CD4-positive, alpha-beta T cell (primary cell): Measurements from ENCODE around the gene NDUFB8. TPM values are rescaled to one million over a fixed set of nuclear protein-coding genes. Genes with fewer than 3 reads are reported as not detected.

Source experiments
- ATAC-seq: fragments of 200-7000 bp; cut with Tn5 transposase; one replicate; pipeline ENCODE4 v1.10.0; 2022; ENCODE audit warnings: mild to moderate bottlenecking; ENCODE audit not compliant: poor library complexity
- CTCF ChIA-PET: fragments of 350-600 bp; sonication (Branson Sonifier 250); formaldehyde crosslinking; loops from one replicate; lab custom pipeline; 2021; ENCODE audit warnings: antibody characterized with exemption, inconsistent platforms; lab: Charles Lee
- POLR2A ChIA-PET: fragments of 350-600 bp; sonication (Branson Sonifier 250); formaldehyde crosslinking; loops from one replicate; lab custom pipeline; 2021; ENCODE audit warnings: antibody characterized with exemption, inconsistent platforms; lab: Charles Lee
- DNase-seq, 14 experiments: peaks; one replicate each; pipeline ENCODE4 v3.0.0-alpha.2; 2013 to 2020; ENCODE audit warnings: mixed read lengths in 2 of 14
- H3K27ac ChIP-seq, 2 donors: one replicate each; pipeline versions ENCODE4 v1.5.1 to v1.7.0; 2013; ENCODE audit warnings: low read length in 2 of 2, low read depth in 1 of 2, mild to moderate bottlenecking in 1 of 2
- H3K27me3 ChIP-seq, 2 experiments: 1 replicate in 1 of 2; 2 replicates in 1 of 2; pipeline versions ENCODE4 v1.6.1 to v1.7.0; 2013; ENCODE audit warnings: low read length in 2 of 2, control low read depth in 1 of 2, mild to moderate bottlenecking in 1 of 2, moderate library complexity in 1 of 2; ENCODE audit not compliant: insufficient read depth in 2 of 2, control insufficient read depth in 1 of 2
- H3K36me3 ChIP-seq: one replicate; pipeline ENCODE4 v1.6.1; 2013; ENCODE audit warnings: low read length, control low read depth; ENCODE audit not compliant: insufficient read depth
- H3K4me1 ChIP-seq: one replicate; pipeline ENCODE4 v1.6.1; 2013; ENCODE audit warnings: low read length, control low read depth; ENCODE audit not compliant: insufficient read depth
- H3K4me3 ChIP-seq: one replicate; pipeline ENCODE4 v1.5.1; 2013; ENCODE audit warnings: mild to moderate bottlenecking, low read length, moderate library complexity
- H3K9me3 ChIP-seq, 2 experiments: 1 replicate in 1 of 2; 2 replicates in 1 of 2; pipeline versions ENCODE4 v1.6.1 to v1.7.0; 2013; ENCODE audit warnings: low read length in 2 of 2, mild to moderate bottlenecking in 2 of 2, control low read depth in 1 of 2, moderate library complexity in 1 of 2; ENCODE audit not compliant: control insufficient read depth in 1 of 2, insufficient read depth in 1 of 2
- H3K27ac Mint-ChIP-seq: one replicate; pipeline ENCODE4 v1.8.0; 2020; ENCODE audit warnings: mixed read lengths
- H3K27me3 Mint-ChIP-seq: one replicate; pipeline ENCODE4 v1.8.0; 2021; ENCODE audit warnings: mixed read lengths
- H3K36me3 Mint-ChIP-seq: one replicate; pipeline ENCODE4 v1.8.0; 2021; ENCODE audit warnings: low read depth, mixed read lengths
- H3K4me1 Mint-ChIP-seq: one replicate; pipeline ENCODE4 v1.8.0; 2021; ENCODE audit warnings: low read depth, mixed read lengths
- H3K4me3 Mint-ChIP-seq: one replicate; pipeline ENCODE4 v1.8.0; 2020; ENCODE audit warnings: mild to moderate bottlenecking, mixed read lengths
- H3K9me3 Mint-ChIP-seq: one replicate; pipeline ENCODE4 v1.8.0; 2020; ENCODE audit warnings: mixed read lengths
- CTCF ChIP-seq: fragments of 200-600 bp; IDR thresholded peaks from one replicate; pipeline ENCODE4 v1.8.0; 2022; ENCODE audit warnings: antibody characterized with exemption, mild to moderate bottlenecking
- intact Hi-C, 2 experiments: fragments of 100-400 bp; cut with DNase I in 1 of 2; cut with micrococcal nuclease in 1 of 2; formaldehyde crosslinking; loops; one replicate each; pipeline versions ENCODE4 v1.15.1 to v1.9.0; 2023 to 2025; cut with DNase I, micrococcal nuclease
- total RNA-seq, 174 experiments: library from RNA in 2 of 174; stranded (reverse) in 2 of 174; gene quantifications; one replicate each; pipeline ENCODE4 v1.2.3 and lab custom pipeline; 2021 to 2026

The NDUFB8 gene
- total RNA-seq, 2 experiments from 2014 or later = 155 to 173 TPM

GRCh38 chr10:100568912-100569311 is 39.2 kb upstream of the NDUFB8 start:
- DNase-seq = peak in 1 of 14 experiments; percentile 22
- H3K4me1 Mint-ChIP-seq = no peaks in the 10 kb centered on the region
- Histone ChIP-seq H3K9me3 (peaks cover 0 to 5% of the 10 kb centered on the region in 2 experiments), H3K27me3 (peaks cover 30 to 49% of the 10 kb centered on the region in 2 experiments), H3K4me1 (peaks cover 6% of the 10 kb centered on the region), H3K36me3 (no peaks in the 10 kb centered on the region), H3K27ac (no peak overlapping the region), H3K4me3 (no peak overlapping the region)
- H3K4me3 Mint-ChIP-seq = no peak overlapping the region
- no peak for TF ChIP-seq CTCF
- intact Hi-C loops = no loop called here
- no peak for ATAC-seq
- H3K36me3 Mint-ChIP-seq = no peaks in the 10 kb centered on the region
- no peak overlapping the region for H3K27ac Mint-ChIP-seq
- ChIA-PET CTCF (interaction anchor here (1.3 kb wide), 1 partner anchor 33 kb away, joined by 3 read pairs; the partner anchor contains the start of gene HIF1AN), POLR2A (no interaction called here)
- H3K9me3 Mint-ChIP-seq = no peaks in the 10 kb centered on the region
- H3K27me3 Mint-ChIP-seq = peaks cover 11% of the 10 kb centered on the region

- H3K4me1 ChIP-seq = peaks cover 8% of the 10 kb centered on the region
- no peak overlapping the region for H3K27ac ChIP-seq
- no peaks in the 10 kb centered on the region for H3K36me3 ChIP-seq
- H3K36me3 Mint-ChIP-seq = no peaks in the 10 kb centered on the region
- TF ChIP-seq CTCF = no peak
- peaks cover 0 to 5% of the 10 kb centered on the region in 2 experiments for H3K9me3 ChIP-seq
- H3K27me3 ChIP-seq = peaks cover 30 to 51% of the 10 kb centered on the region in 2 experiments
- POLR2A ChIA-PET = no interaction called here
- no peak overlapping the region for H3K4me3 Mint-ChIP-seq
- peaks cover 3% of the 10 kb centered on the region for H3K4me1 Mint-ChIP-seq
- CTCF ChIA-PET = interaction anchor here (1.3 kb wide), 1 partner anchor 32 kb away, joined by 3 read pairs; the partner anchor contains the start of gene HIF1AN
- peaks cover 12% of the 10 kb centered on the region for H3K27me3 Mint-ChIP-seq
- H3K9me3 Mint-ChIP-seq = no peaks in the 10 kb centered on the region
- no peak for ATAC-seq
- H3K4me3 ChIP-seq = no peak overlapping the region
- intact Hi-C loops = no loop called here
- H3K27ac Mint-ChIP-seq = no peak overlapping the region
- peak in 1 of 14 experiments; percentile 10 for DNase-seq
Observed at GRCh38 chr10:100567826-100568225, 38.2 kb upstream of the NDUFB8 start.

GRCh38 chr10:100567249-100567648 is 37.6 kb upstream of the NDUFB8 start:
- Histone ChIP-seq H3K9me3 (peaks cover 0 to 10% of the 10 kb centered on the region in 2 experiments), H3K36me3 (no peaks in the 10 kb centered on the region), H3K4me1 (peaks cover 14% of the 10 kb centered on the region), H3K27me3 (peaks cover 27 to 56% of the 10 kb centered on the region in 2 experiments), H3K4me3 (no peak overlapping the region), H3K27ac (no peak overlapping the region)
- Mint-ChIP-seq H3K4me3 (no peak overlapping the region), H3K36me3 (no peaks in the 10 kb centered on the region), H3K27me3 (peaks cover 14% of the 10 kb centered on the region), H3K9me3 (no peaks in the 10 kb centered on the region), H3K4me1 (peaks cover 5% of the 10 kb centered on the region), H3K27ac (no peak overlapping the region)
- ChIA-PET CTCF (no interaction called here), POLR2A (interaction anchor here (0.6 kb wide), 1 partner anchor 45 kb away, joined by 3 read pairs; no protein-coding TSS in a partner anchor)
- DNase-seq (peak in 1 of 14 experiments; percentile 11), ATAC-seq (no peak)
- no peak for TF ChIP-seq CTCF
- intact Hi-C loops = no loop called here
